K562 (cell line): ENCODE results near the gene LRRC26. TPM values are rescaled to one million over a fixed set of nuclear protein-coding genes. Genes with fewer than 3 reads are reported as not detected.

Source experiments
- CREBBP ChIP-seq: IDR thresholded peaks from one replicate; pipeline ENCODE4 v1.6.1; 2012; ENCODE audit warnings: low read depth, mild to moderate bottlenecking, control low read depth, inconsistent platforms, low read length
- E2F8 ChIP-seq: fragments of 450-650 bp; IDR thresholded peaks from 2 replicates; pipeline ENCODE4 v1.7.1; 2018; ENCODE audit warnings: mild to moderate bottlenecking, low read depth; ENCODE audit not compliant: partially characterized antibody
- PRDM10 ChIP-seq: fragments of 450-650 bp; IDR thresholded peaks from 2 replicates; pipeline ENCODE4 v1.6.1; 2018; ENCODE audit not compliant: partially characterized antibody
- ZNF507 ChIP-seq: conservative IDR thresholded peaks from 2 replicates; pipeline ENCODE4 v1.6.1; 2017; ENCODE audit warnings: missing genetic modification characterization, missing compliant biosample characterization
- ZNF707 ChIP-seq: fragments of 250-450 bp; sonication (Bioruptor Pico); conservative IDR thresholded peaks from 2 replicates; pipeline ENCODE4 v1.8.0; 2022; ENCODE audit warnings: inconsistent platforms, mild to moderate bottlenecking, moderate library complexity
- polyA plus RNA-seq, 8 experiments: library from polyadenylated mRNA; depleted of rRNA in 4 of 8; stranded (reverse) in 5 of 8; unstranded in 3 of 8; fragments of >200 nt; fragmentation: Nextera tagmentation in 2 of 8; fragmentation: Illumina TruSeq in 1 of 8; extraction: Ambion mirVana in 2 of 8; extraction: Trizol in 1 of 8; gene quantifications; 2 replicates each; pipeline versions ENCODE4 v1.2.1 to v1.2.3, GENCODE V29; 2011 to 2014; ENCODE audit warnings: inconsistent platforms in 1 of 8, missing spikeins in 1 of 8
- total RNA-seq, 7 experiments: library from RNA; depleted of rRNA in 6 of 7; stranded (reverse); fragments of >200 nt in 6 of 7; fragmentation: Illumina TruSeq in 2 of 7; extraction: Trizol in 2 of 7; gene quantifications; 2 replicates each; pipeline versions ENCODE4 v1.2.1 to v1.2.3, GENCODE V29; 2011 to 2021; ENCODE audit warnings: low replicate concordance in 1 of 7
- TF ChIP-seq, protein P1 (sequence below): fragments of 200-800 bp; sonication (Bioruptor generic); IDR thresholded peaks from 2 replicates; pipeline ENCODE4 v1.6.1; 2016; ENCODE audit warnings: missing genetic modification characterization, missing compliant biosample characterization

LRRC26 gene
- total and polyA plus RNA-seq, 9 of the 15 experiments (the other 6 are each of a cell fraction or from before 2014, with no cell fraction given) = not detected

DNA sequence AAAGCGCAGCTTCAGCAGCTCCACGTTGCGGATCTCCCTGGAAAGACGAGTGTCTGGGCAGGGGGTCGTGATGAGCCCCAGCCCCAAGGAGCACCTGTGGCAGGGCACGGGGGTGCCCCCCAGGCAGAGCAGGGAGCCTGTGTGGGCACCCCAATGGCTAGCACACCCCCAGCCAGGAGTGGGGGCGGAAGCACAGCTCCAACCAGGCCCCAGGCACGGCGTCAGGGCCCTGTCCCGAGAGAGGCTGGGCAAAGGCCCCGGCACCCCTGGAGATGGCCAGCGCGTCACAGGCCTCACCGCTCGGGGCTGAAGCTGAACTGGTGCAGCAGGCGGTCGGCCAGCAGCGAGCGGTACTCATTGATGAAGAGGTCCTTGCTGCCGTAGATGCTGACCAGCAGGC, 10.6 kb upstream of the LRRC26 start (continued):
- TF ChIP-seq PRDM10 = no peak
- no peak for TF ChIP-seq ZNF507 (tag)
- no peak for TF ChIP-seq CREBBP
- TF ChIP-seq E2F8 = no peak
- no peak for TF ChIP-seq ZNF707 (CRISPR knock-in tag)
- TF ChIP-seq, protein P1, sequence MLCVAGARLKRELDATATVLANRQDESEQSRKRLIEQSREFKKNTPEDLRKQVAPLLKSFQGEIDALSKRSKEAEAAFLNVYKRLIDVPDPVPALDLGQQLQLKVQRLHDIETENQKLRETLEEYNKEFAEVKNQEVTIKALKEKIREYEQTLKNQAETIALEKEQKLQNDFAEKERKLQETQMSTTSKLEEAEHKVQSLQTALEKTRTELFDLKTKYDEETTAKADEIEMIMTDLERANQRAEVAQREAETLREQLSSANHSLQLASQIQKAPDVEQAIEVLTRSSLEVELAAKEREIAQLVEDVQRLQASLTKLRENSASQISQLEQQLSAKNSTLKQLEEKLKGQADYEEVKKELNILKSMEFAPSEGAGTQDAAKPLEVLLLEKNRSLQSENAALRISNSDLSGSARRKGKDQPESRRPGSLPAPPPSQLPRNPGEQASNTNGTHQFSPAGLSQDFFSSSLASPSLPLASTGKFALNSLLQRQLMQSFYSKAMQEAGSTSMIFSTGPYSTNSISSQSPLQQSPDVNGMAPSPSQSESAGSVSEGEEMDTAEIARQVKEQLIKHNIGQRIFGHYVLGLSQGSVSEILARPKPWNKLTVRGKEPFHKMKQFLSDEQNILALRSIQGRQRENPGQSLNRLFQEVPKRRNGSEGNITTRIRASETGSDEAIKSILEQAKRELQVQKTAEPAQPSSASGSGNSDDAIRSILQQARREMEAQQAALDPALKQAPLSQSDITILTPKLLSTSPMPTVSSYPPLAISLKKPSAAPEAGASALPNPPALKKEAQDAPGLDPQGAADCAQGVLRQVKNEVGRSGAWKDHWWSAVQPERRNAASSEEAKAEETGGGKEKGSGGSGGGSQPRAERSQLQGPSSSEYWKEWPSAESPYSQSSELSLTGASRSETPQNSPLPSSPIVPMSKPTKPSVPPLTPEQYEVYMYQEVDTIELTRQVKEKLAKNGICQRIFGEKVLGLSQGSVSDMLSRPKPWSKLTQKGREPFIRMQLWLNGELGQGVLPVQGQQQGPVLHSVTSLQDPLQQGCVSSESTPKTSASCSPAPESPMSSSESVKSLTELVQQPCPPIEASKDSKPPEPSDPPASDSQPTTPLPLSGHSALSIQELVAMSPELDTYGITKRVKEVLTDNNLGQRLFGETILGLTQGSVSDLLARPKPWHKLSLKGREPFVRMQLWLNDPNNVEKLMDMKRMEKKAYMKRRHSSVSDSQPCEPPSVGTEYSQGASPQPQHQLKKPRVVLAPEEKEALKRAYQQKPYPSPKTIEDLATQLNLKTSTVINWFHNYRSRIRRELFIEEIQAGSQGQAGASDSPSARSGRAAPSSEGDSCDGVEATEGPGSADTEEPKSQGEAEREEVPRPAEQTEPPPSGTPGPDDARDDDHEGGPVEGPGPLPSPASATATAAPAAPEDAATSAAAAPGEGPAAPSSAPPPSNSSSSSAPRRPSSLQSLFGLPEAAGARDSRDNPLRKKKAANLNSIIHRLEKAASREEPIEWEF (CRISPR knock-in tag) = no peak
